IPS DF 19.7 (cell line): Measurements from ENCODE around the gene GNAO1.

Source experiments
- DNase-seq: peaks from one replicate; pipeline ENCODE4 v3.0.0-alpha.2; 2013; ENCODE audit warnings: low read depth, low spot score

Gene GNAO1

GRCh38 chr16:56238188-56238587, 46.9 kb downstream of the GNAO1 start:
- DNase-seq, result no peak

GRCh38 chr16:56241596-56241995, 50.3 kb downstream of the GNAO1 start:
- DNase-seq, result no peak

- no peak for DNase-seq
These were observed 51.5 kb downstream of the GNAO1 start for GRCh38 chr16:56242740-56243139.

- DNase-seq, result no peak
These were observed 53.3 kb downstream of the GNAO1 start for GRCh38 chr16:56244612-56245011.

GRCh38 chr16:56245197-56245596, 53.9 kb downstream of the GNAO1 start:
- DNase-seq, result no peak

GRCh38 chr16:56246051-56246817, 54.9 kb downstream of the GNAO1 start:
- DNase-seq, result no peak

- no peak for DNase-seq
These were observed 55.7 kb downstream of the GNAO1 start for GRCh38 chr16:56247018-56247417.

- DNase-seq, result no peak
These were observed 56.5 kb downstream of the GNAO1 start for GRCh38 chr16:56247808-56248207.

- no peak for DNase-seq
These were observed 61.5 kb downstream of the GNAO1 start for GRCh38 chr16:56252835-56253234.

- DNase-seq, result no peak
These were observed 64.6 kb downstream of the GNAO1 start for GRCh38 chr16:56255904-56256303.

GRCh38 chr16:56257239-56257638, 66.0 kb downstream of the GNAO1 start:
- DNase-seq, result no peak

- no peak for DNase-seq
These were observed 66.5 kb downstream of the GNAO1 start for GRCh38 chr16:56257666-56258342.

- DNase-seq, result no peak
These were observed 67.5 kb downstream of the GNAO1 start for GRCh38 chr16:56258508-56259424.

GRCh38 chr16:56259425-56259779, 68.1 kb downstream of the GNAO1 start:
- no peak for DNase-seq

GRCh38 chr16:56260378-56261160, 69.3 kb downstream of the GNAO1 start:
- DNase-seq, result no peak

- DNase-seq, result no peak
These were observed 70.4 kb downstream of the GNAO1 start for GRCh38 chr16:56261656-56262055.

GRCh38 chr16:56262148-56262547, 70.9 kb downstream of the GNAO1 start:
- DNase-seq, result no peak

- no peak for DNase-seq
These were observed 71.4 kb downstream of the GNAO1 start for GRCh38 chr16:56262551-56263245.

GRCh38 chr16:56263711-56264608, 72.7 kb downstream of the GNAO1 start:
- DNase-seq, result no peak

GRCh38 chr16:56264609-56264972, 73.3 kb downstream of the GNAO1 start:
- no peak for DNase-seq
